HG03521 (cell line): ENCODE measurements around the gene GBE1.
"Not testable (repeated sequence)": the region's sequence is repeated elsewhere in the genome, so short reads cannot be mapped to it uniquely, and the experiment has no call there.

Source experiments
- ATAC-seq: cut with Tn5 transposase; IDR thresholded peaks from one replicate; pipeline ENCODE4 v1.9.1; 2021; ENCODE audit warnings: mild to moderate bottlenecking, moderate library complexity; ENCODE audit not compliant: unreplicated experiment

GBE1 gene

GRCh38 chr3:81758275-81758674, 3.2 kb downstream of the GBE1 start:
- ATAC-seq = no peak

GRCh38 chr3:81753416-81754027, 7.9 kb downstream of the GBE1 start:
- ATAC-seq = no peak

- ATAC-seq = no peak
Observed at GRCh38 chr3:81752604-81753003, 8.8 kb downstream of the GBE1 start.

GRCh38 chr3:81749265-81749664, 12.2 kb downstream of the GBE1 start:
- no peak for ATAC-seq

GRCh38 chr3:81747280-81747679, 14.2 kb downstream of the GBE1 start:
- not testable (repeated sequence) for ATAC-seq

GRCh38 chr3:81744366-81744765, 17.1 kb downstream of the GBE1 start:
- ATAC-seq = no peak

GRCh38 chr3:81743096-81744025, 18.1 kb downstream of the GBE1 start:
- no peak for ATAC-seq

GRCh38 chr3:81742581-81742980, 18.9 kb downstream of the GBE1 start:
- no peak for ATAC-seq

- no peak for ATAC-seq
Observed at GRCh38 chr3:81741216-81741615, 20.2 kb downstream of the GBE1 start.

GRCh38 chr3:81740731-81741130, 20.7 kb downstream of the GBE1 start:
- no peak for ATAC-seq

- no peak for ATAC-seq
Observed at GRCh38 chr3:81735334-81735733, 26.1 kb downstream of the GBE1 start.

- no peak for ATAC-seq
Observed at GRCh38 chr3:81734742-81735141, 26.7 kb downstream of the GBE1 start.

GRCh38 chr3:81732642-81733041, 28.8 kb downstream of the GBE1 start:
- no peak for ATAC-seq

- ATAC-seq = no peak
Observed at GRCh38 chr3:81728766-81729544, 32.5 kb downstream of the GBE1 start.

- no peak for ATAC-seq
Observed at GRCh38 chr3:81726735-81727134, 34.7 kb downstream of the GBE1 start.

- ATAC-seq = no peak
Observed at GRCh38 chr3:81726132-81726531, 35.3 kb downstream of the GBE1 start.

GRCh38 chr3:81723732-81724313, 37.6 kb downstream of the GBE1 start:
- ATAC-seq = no peak

GRCh38 chr3:81718311-81718710, 43.1 kb downstream of the GBE1 start:
- ATAC-seq = no peak

GRCh38 chr3:81716870-81717509, 44.5 kb downstream of the GBE1 start:
- ATAC-seq = no peak

- ATAC-seq = no peak
Observed at GRCh38 chr3:81713031-81713430, 48.4 kb downstream of the GBE1 start.

GRCh38 chr3:81709606-81710005, 51.8 kb downstream of the GBE1 start:
- no peak for ATAC-seq
